GM19193 (cell line): ENCODE measurements around the gene GDPD4.

Experiments
- POLR2A ChIP-seq: IDR thresholded peaks from 4 replicates; pipeline ENCODE4 v1.6.1; 2011; ENCODE audit not compliant: insufficient read depth, insufficient read length; ENCODE audit errors: extremely low read depth

GDPD4 gene

GRCh38 chr11:77269484-77270123 lies 31.9 kb downstream of the GDPD4 start:
- TF ChIP-seq POLR2A, result no peak

GRCh38 chr11:77267962-77268361 lies 33.5 kb downstream of the GDPD4 start:
- TF ChIP-seq POLR2A, result no peak

- no peak for TF ChIP-seq POLR2A
These were observed 34.7 kb downstream of the GDPD4 start for GRCh38 chr11:77266766-77267165.

- TF ChIP-seq POLR2A, result no peak
These were observed 38.7 kb downstream of the GDPD4 start for GRCh38 chr11:77262803-77263202.

- TF ChIP-seq POLR2A, result no peak
These were observed 41.8 kb downstream of the GDPD4 start for GRCh38 chr11:77259641-77260040.

- no peak for TF ChIP-seq POLR2A
These were observed 47.8 kb downstream of the GDPD4 start for GRCh38 chr11:77253690-77254089.

- no peak for TF ChIP-seq POLR2A
These were observed 48.8 kb downstream of the GDPD4 start for GRCh38 chr11:77252555-77253270.

GRCh38 chr11:77250881-77251640 lies 50.4 kb downstream of the GDPD4 start:
- no peak for TF ChIP-seq POLR2A

- TF ChIP-seq POLR2A, result no peak
These were observed 52.1 kb downstream of the GDPD4 start for GRCh38 chr11:77249427-77249826.

- no peak for TF ChIP-seq POLR2A
These were observed 57.0 kb downstream of the GDPD4 start for GRCh38 chr11:77244277-77245027.

- no peak for TF ChIP-seq POLR2A
These were observed 64.6 kb downstream of the GDPD4 start for GRCh38 chr11:77236901-77237300.

GRCh38 chr11:77233011-77233410 lies 68.5 kb downstream of the GDPD4 start:
- TF ChIP-seq POLR2A, result no peak

GRCh38 chr11:77232242-77232641 lies 69.2 kb downstream of the GDPD4 start:
- TF ChIP-seq POLR2A, result no peak

- no peak for TF ChIP-seq POLR2A
These were observed 69.7 kb downstream of the GDPD4 start for GRCh38 chr11:77231800-77232199.

- no peak for TF ChIP-seq POLR2A
These were observed 70.4 kb downstream of the GDPD4 start for GRCh38 chr11:77230878-77231605.

GRCh38 chr11:77223797-77224196 lies 77.7 kb downstream of the GDPD4 start:
- TF ChIP-seq POLR2A, result no peak
